Panc1 (cell line): Measurements from ENCODE around the gene RHBDD1. TPM values are rescaled to one million over a fixed set of nuclear protein-coding genes. Genes with fewer than 3 reads are reported as not detected.
A peak's percentile ranks its signal among the peaks of the same experiment; 100 is the strongest.

ENCODE experiments used
- ATAC-seq: fragments of 200-7000 bp; cut with Tn5 transposase; 2 replicates; pipeline ENCODE4 v1.9.1; 2020; ENCODE audit warnings: mild to moderate bottlenecking, moderate library complexity
- BruUV-seq: library from RNA; stranded (reverse); fragments of 400-500 nt; replicated peaks from 2 replicates; lab custom pipeline; 2021; lab: Mats Ljungman, UMichigan
- CTCF ChIA-PET: fragments of 300-600 bp; sonication (Branson Sonifier 250); formaldehyde crosslinking; loops from one replicate; lab custom pipeline; 2022; ENCODE audit warnings: antibody characterized with exemption; lab: Charles Lee
- POLR2A ChIA-PET: fragments of 300-600 bp; sonication (Branson Sonifier 250); formaldehyde crosslinking; loops from one replicate; lab custom pipeline; 2022; ENCODE audit warnings: antibody characterized with exemption; lab: Charles Lee
- DNase-seq: peaks from one replicate; pipeline ENCODE4 v3.0.0-alpha.2; 2010; ENCODE audit warnings: low read depth, low spot score
- H3K27ac ChIP-seq: 2 replicates; pipeline ENCODE4 v1.5.1; 2011; ENCODE audit warnings: mild to moderate bottlenecking, low read length, inconsistent platforms
- H3K27me3 ChIP-seq: fragments of 200-500 bp; sonication (Bioruptor generic); 2 replicates; pipeline ENCODE4 v1.6.0; 2014; ENCODE audit warnings: low read length, inconsistent platforms; ENCODE audit not compliant: control insufficient read depth, insufficient read depth
- H3K36me3 ChIP-seq: fragments of 200-500 bp; sonication (Bioruptor generic); 2 replicates; pipeline ENCODE4 v1.5.1; 2014; ENCODE audit warnings: inconsistent platforms, mild to moderate bottlenecking, low read length, moderate library complexity; ENCODE audit not compliant: control insufficient read depth, insufficient read depth
- H3K4me1 ChIP-seq: 2 replicates; pipeline ENCODE4 v1.5.1; 2011; ENCODE audit warnings: inconsistent platforms, mild to moderate bottlenecking, low read length, moderate library complexity; ENCODE audit not compliant: control insufficient read depth, insufficient read depth
- H3K4me3 ChIP-seq, 2 experiments: 2 replicates each; pipeline ENCODE4 v1.5.1; 2011 to 2012; ENCODE audit warnings: low read depth in 2 of 2, low read length in 2 of 2, mild to moderate bottlenecking in 2 of 2, inconsistent platforms in 1 of 2, moderate library complexity in 1 of 2
- H3K9me3 ChIP-seq: fragments of 200-500 bp; sonication (Bioruptor generic); 2 replicates; pipeline ENCODE4 v1.5.1; 2014; ENCODE audit warnings: low read depth, mild to moderate bottlenecking, inconsistent platforms, low read length, moderate library complexity; ENCODE audit not compliant: control insufficient read depth, insufficient read depth
- CTCF ChIP-seq: fragments of 450-650 bp; IDR thresholded peaks from 2 replicates; pipeline ENCODE4 v1.5.1; 2017; ENCODE audit warnings: mild to moderate bottlenecking
- POLR2AphosphoS5 ChIP-seq: IDR thresholded peaks from 2 replicates; pipeline ENCODE4 v1.6.1; 2012; ENCODE audit warnings: mild to moderate bottlenecking, low read depth, low read length, moderate library complexity
- REST ChIP-seq, 2 experiments: IDR thresholded peaks; 2 replicates each; pipeline ENCODE4 v1.6.1; 2011 to 2012; ENCODE audit warnings: low read depth in 2 of 2, control low read depth in 1 of 2, low read length in 1 of 2, mild to moderate bottlenecking in 1 of 2, moderate library complexity in 1 of 2; ENCODE audit not compliant: insufficient read depth in 1 of 2
- SIN3A ChIP-seq: IDR thresholded peaks from 2 replicates; pipeline ENCODE4 v1.6.1; 2012; ENCODE audit warnings: low read depth, mild to moderate bottlenecking, low read length, moderate library complexity, borderline replicate concordance; ENCODE audit not compliant: insufficient read depth
- TCF7L2 ChIP-seq: IDR thresholded peaks from 2 replicates; pipeline ENCODE4 v1.6.1; 2011; ENCODE audit warnings: mild to moderate bottlenecking, low read depth, low read length, inconsistent platforms
- in situ Hi-C: cut with HindIII; loops from 2 replicates; pipeline ENCODE4 v1.10.0; 2016; ENCODE audit warnings: low sequenced_read_pairs, low pct_unique_long_range_greater_than_20kb
- intact Hi-C: fragments of 100-400 bp; cut with micrococcal nuclease; formaldehyde crosslinking; loops from one replicate; pipeline ENCODE4 v1.10.0; 2022; ENCODE audit not compliant: unreplicated experiment
- total RNA-seq: library from RNA; stranded (reverse); gene quantifications from one replicate; pipeline ENCODE4 v1.2.1, GENCODE V29; 2021; ENCODE audit not compliant: unreplicated experiment

Gene RHBDD1
- total RNA-seq, 1 experiment from 2014 or later, result 25.3 TPM

GRCh38 chr2:226791487-226792081 is 44.3 kb upstream of the RHBDD1 start:
- no peaks in the 10 kb centered on the region for H3K27me3 ChIP-seq
- TF ChIP-seq SIN3A, result no peak
- TF ChIP-seq REST (IDR thresholded peaks at IDR 0.05; ENCODE audit: insufficient read depth in 1 of 2, low read depth in 2 of 2, low read length in 1 of 2), result no peak
- TF ChIP-seq POLR2AphosphoS5, result peak; percentile 19; the same call in 1 of the 2 replicates
- TF ChIP-seq CTCF, result peak; percentile 43
- no peak for TF ChIP-seq TCF7L2
- peaks cover 35% of the 10 kb centered on the region for H3K4me1 ChIP-seq
- in situ Hi-C loops (no loop called here), intact Hi-C loops (loop anchor here (5.0 to 10.0 kb wide), 3 partner anchors 307 to 757 kb away; no protein-coding TSS in a partner anchor)
- no peaks in the 10 kb centered on the region for H3K9me3 ChIP-seq
- H3K36me3 ChIP-seq, result no peaks in the 10 kb centered on the region; the same call in 1 of the 2 replicates
- BruUV-seq, result no TSS peak
- DNase-seq, result no peak
- ChIA-PET CTCF (no interaction called here), POLR2A (no interaction called here)
- ATAC-seq, result peak; percentile 87
- peak overlapping the region; percentile 64 to 73 for H3K4me3 ChIP-seq
- peak overlapping the region; percentile 99 for H3K27ac ChIP-seq

- ChIA-PET CTCF (no interaction called here), POLR2A (no interaction called here)
- H3K4me3 ChIP-seq, result peak overlapping the region; percentile 61 to 73
- peak overlapping the region; percentile 99 for H3K27ac ChIP-seq
- DNase-seq (no peak), ATAC-seq (no peak)
- no peaks in the 10 kb centered on the region for H3K27me3 ChIP-seq
- intact Hi-C loops (loop anchor here (5.0 to 10.0 kb wide), 3 partner anchors 308 to 758 kb away; no protein-coding TSS in a partner anchor), in situ Hi-C loops (no loop called here)
- TF ChIP-seq POLR2AphosphoS5 (peak; percentile 25; the same call in 1 of the 2 replicates), TCF7L2 (no peak)
- H3K36me3 ChIP-seq, result no peaks in the 10 kb centered on the region; the same call in 1 of the 2 replicates
- H3K4me1 ChIP-seq, result peaks cover 35% of the 10 kb centered on the region
- H3K9me3 ChIP-seq, result no peaks in the 10 kb centered on the region
- BruUV-seq, result TSS peak; percentile 95
Measured at GRCh38 chr2:226792155-226792881, 43.5 kb upstream of the RHBDD1 start.
